GM19351 (cell line): ENCODE measurements around the gene TTC24.
"Not testable (repeated sequence)": the region's sequence is repeated elsewhere in the genome, so short reads cannot be mapped to it uniquely, and the experiment has no call there.

Experiments used
- ATAC-seq: cut with Tn5 transposase; IDR thresholded peaks from one replicate; pipeline ENCODE4 v1.9.1; 2021; ENCODE audit warnings: mild to moderate bottlenecking, moderate library complexity; ENCODE audit not compliant: unreplicated experiment

Gene TTC24

GRCh38 chr1:156586323-156586722 is 6.8 kb downstream of the TTC24 start:
- no peak for ATAC-seq

GRCh38 chr1:156586892-156587477 is 7.5 kb downstream of the TTC24 start:
- no peak for ATAC-seq

- not testable (repeated sequence) for ATAC-seq
Observed at GRCh38 chr1:156587927-156588326, 8.4 kb downstream of the TTC24 start.

- no peak for ATAC-seq
Observed at GRCh38 chr1:156589546-156589945, 10.0 kb downstream of the TTC24 start.

DNA sequence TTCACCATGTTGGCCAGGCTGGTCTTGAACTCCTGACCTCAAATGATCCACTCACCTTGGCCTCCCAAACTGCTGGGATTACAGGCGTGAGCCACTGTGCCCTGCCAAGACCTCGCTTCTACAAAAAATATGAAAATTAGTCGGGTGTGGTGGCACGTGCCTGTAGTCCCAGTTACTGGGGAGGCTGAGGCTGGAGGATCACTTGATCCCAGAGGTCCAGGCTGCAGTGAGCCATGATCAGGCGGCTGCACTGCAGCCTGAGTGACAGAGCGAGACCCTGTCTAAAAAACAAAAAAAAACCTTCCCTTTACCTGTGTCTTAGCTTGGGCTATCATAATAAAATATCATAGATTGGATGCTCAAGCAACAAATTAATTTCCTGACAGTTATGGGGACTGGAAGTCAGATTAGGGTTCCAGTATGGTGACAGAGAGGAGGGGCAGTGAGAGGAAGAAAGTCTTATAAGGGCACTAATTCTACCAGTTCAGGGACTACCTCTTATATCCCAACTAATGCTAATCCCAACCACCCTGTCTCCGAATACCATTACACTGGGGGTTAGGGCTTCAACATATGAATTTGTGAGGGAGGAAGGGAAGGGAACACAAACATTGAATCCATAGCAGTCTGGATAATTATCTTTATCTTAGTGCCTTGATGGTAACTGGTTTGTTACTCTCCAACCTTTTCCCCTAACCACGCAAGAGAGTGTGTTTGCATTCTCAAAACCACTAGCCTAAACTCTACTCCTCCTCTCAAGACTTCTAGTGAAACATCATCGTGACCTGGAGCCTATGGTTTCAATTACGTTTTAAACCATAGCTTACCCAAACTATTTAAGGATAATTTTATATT is 11.0 kb downstream of the TTC24 start:
- ATAC-seq: no peak

DNA sequence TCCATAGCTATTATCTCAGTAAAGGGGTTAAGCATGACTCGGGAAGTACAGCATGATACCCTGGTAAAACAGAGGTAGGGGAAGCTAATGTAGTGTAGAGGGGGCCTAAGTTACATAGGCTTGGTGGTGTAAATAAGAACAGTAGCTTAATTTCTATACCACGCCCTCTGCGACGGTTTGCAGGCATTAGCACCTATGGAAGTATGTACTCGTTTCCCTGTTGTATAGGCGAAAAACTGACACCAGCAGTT is 11.6 kb downstream of the TTC24 start:
- peak; percentile 17 for ATAC-seq

DNA sequence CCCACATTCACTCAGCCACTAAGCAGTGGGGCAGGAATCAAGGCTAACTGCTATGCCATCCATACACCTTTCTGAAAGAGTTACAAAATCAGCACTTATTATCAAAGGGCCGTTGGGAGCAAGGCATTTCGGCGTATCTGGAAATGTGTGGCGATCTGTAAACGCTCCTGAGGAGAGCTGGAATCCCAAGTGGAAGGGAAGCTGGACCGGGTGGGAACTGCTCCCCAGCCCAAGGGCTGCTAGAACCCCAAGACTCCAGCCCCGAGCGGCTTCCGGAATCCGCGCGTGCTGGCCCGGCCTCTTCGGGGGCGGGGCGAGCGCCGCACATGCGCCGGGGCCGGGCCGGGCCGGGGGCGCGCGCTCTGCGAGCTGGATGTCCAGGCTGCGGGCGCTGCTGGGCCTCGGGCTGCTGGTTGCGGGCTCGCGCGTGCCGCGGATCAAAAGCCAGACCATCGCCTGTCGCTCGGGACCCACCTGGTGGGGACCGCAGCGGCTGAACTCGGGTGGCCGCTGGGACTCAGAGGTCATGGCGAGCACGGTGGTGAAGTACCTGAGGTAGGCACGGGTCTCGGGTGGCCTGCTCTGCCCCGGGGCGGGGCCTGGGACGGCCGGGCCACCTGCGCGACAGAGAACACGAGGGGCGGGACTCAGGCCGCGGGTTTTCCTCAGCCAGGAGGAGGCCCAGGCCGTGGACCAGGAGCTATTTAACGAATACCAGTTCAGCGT is 12.1 kb downstream of the TTC24 start, which contains the start of gene NAXE:
TSS of gene NAXE (plus strand) at position 345 of the 726 bp plus-strand sequence. CDS start at position 374, 29 bp downstream.
- ATAC-seq: peak; percentile 86

DNA sequence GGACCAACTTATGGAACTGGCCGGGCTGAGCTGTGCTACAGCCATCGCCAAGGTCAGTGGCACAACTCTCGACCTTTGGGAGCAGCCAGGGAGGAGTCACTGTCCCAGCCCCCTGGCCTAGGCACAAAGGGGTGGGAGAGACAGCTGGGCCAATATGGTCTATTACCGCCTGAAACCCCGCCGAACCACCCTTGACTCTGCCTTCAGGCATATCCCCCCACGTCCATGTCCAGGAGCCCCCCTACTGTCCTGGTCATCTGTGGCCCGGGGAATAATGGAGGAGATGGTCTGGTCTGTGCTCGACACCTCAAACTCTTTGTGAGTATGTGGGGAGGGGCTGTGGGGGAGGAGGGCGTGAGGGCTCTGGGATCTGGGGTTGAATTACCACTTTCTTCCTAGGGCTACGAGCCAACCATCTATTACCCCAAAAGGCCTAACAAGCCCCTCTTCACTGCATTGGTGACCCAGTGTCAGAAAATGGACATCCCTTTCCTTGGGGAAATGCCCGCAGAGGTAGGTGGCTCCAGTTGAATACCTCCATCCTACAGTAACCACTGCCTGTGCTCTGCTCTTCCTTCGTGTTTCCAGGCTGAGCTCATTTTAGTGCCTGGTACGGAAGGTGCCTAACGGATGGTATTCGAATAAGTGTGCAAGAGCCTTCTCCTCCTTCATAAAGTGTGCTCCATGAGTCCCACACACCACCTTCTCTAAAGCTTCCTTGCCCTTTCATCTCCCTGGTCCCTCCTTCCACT is 12.8 kb downstream of the TTC24 start:
- no peak for ATAC-seq

- no peak for ATAC-seq
Observed at GRCh38 chr1:156592910-156593660, 13.6 kb downstream of the TTC24 start.

DNA sequence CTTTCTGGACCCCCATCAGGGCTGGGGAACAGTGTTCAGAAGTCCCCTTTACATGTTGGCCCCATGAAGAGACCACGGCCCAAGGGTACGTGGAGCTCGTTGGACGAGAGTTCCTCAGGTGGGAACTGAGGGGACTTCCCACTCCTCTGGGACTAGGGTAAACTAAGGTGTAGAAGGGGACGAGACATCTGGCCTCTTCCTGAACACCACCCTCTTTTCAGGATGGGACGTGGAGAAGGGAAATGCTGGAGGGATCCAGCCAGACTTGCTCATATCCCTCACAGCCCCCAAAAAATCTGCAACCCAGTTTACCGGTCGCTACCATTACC is 14.1 kb downstream of the TTC24 start:
- ATAC-seq: no peak

DNA sequence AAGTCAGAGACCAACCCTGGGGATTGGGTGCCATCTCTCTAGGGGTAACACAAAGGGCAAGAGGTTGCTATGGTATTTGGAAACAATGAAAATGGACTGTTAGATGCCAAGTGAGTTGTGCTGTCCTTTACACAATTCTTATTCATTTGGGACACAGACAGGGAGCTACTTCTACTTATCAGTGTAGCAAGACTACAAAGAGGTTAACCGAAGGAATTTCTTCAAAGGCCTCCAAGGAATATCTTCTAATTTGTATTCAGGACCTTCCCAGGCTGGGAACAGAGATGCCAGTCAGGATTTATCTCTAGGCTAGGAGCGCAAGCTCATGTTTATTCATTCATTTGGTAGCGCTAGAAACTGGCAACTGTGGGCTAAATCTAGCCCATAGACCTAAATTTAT is 14.7 kb downstream of the TTC24 start:
- ATAC-seq: no peak

DNA sequence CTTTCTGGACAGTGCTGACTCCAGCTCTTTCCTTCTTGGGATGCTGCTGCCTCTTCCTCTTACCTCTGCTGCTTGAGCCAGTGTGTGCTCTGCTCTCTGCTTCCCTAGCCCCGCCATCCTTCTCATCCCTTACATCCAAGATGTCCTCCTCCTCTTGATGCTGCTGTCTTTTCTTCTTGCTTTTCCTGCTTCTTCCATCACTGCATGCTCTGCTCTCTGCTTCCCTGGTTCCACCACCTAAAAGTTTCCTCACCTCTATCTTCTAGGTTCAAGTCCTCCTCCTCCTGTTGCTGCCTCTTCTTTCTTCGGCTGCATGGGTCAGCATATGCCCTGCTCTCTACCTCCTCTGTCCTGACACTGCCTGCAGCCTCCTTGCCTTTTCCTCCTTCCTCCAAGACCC is 15.5 kb downstream of the TTC24 start:
- ATAC-seq: no peak

DNA sequence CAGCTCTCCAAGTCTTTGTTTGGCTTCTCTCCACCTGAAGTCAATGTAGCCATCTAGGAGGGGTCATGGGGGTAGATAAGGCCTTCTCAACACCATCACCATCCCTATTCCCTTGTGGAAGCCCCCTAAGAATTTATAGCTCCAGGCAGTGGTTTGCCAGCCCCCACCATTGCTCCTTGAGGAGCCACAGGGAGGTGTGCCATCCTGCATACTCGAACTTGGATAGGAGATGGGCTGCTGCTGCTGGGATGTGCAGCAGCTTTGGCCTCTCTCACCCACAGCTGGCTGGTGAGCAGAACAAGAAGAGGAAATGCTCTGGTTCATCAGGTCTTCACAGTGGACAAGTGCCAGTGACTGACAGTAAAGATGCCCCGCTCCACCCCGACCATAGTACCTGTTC is 16.9 kb downstream of the TTC24 start:
- ATAC-seq: no peak

- ATAC-seq: no peak
Observed at GRCh38 chr1:156598125-156598524, 18.6 kb downstream of the TTC24 start.

DNA sequence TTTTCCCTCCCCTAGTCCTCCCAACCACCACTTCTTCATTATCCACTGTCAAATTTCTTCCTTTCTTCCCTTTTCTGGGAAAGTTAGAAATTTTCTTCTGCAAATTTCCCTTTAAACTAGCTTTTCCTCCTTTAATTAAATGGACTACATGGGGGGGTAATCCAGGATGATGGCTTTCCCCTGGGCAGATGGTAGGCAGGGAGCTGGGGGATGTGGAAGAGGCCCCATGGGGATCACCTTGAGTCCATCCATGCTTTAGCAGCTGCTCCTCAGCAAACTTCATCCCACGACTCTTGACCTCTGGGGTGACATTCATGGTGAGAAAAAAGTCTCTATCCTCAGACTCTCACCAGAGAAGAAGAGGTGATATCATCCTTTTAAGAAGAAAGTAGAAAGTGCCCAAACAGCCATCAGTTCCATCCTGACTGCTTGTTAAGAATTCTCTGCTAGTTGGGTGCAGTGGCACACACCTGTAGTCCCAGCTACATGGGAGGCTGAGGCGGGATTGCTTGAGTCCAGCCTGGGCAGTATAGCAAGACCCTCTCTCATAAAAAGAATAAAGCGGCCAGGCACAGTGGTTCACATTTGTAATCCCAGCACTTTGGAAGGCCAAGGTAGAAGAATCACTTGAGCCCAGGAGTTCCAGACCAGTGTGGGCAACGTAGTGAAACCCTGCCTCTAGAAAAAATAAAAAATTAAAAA is 19.4 kb downstream of the TTC24 start:
- ATAC-seq: no peak

GRCh38 chr1:156599811-156600210 is 20.3 kb downstream of the TTC24 start:
- peak; percentile 44 for ATAC-seq

DNA sequence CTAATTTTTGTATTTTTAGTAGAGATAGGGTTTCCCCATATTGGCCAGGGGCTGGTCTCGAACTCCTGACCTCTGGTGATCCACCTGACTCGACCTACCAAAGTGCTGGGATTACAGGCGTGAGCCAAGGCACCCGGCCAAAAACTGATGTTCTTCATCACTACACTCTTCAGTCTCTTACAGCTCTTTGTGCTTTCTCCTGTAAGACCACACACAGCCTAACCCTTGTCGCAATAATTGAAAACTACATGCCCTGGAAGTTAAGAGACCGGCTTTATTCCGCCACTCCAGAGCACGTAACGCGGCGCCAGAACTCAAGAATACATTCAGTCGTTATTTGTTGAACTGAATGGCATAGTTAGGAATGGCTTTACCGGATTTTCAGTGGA is 21.2 kb downstream of the TTC24 start:
- no peak for ATAC-seq

DNA sequence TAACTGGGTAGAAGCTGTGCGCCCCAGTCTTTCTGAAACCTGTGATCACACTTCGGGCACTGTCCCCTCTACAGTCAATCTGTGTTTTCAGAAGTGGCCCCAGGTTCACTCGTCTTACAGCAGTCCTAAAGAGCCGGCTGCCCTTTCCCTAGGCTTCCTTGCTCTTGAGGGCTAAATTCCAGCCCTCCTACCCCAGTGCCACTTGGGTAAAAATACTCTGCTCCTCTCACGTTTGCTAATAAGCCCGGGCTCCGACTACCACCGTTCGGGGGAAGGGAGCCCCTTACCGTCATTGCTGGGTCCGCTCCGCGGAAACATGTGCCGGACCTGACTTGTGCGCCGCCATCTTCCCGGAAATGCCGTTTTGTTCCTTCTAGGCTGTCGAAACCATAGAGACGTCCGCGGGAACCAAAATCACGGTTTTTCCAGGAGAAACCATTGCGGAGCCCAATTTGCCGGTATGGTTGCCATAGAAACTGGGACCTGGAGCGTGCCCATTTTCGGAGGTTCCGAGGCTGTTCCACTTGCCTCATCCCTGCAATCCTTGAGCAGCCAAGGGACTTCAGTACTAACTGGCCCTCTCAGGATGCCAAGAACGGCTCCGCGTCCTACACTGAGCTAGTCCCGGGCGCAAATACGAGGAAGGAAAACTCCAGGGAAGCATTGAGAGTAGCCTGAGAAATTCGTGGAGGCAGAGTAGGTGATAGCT is 21.8 kb downstream of the TTC24 start, which contains the start of gene GPATCH4:
TSS of gene GPATCH4 (minus strand) at position 358 of the 709 bp plus-strand sequence.
- no peak for ATAC-seq

- ATAC-seq: no peak
Observed at GRCh38 chr1:156601892-156602291, 22.4 kb downstream of the TTC24 start.
